HepG2 (cell line): ENCODE data around the gene PGK1. TPM values are rescaled to one million over a fixed set of nuclear protein-coding genes. Genes with fewer than 3 reads are reported as not detected.

ENCODE experiments used
- ATAC-seq: fragments of 200-7000 bp; cut with Tn5 transposase; 3 replicates; pipeline ENCODE4 v1.9.1; 2020; ENCODE audit warnings: mild to moderate bottlenecking, moderate library complexity
- BruUV-seq: library from RNA; stranded (reverse); fragments of 400-500 nt; replicated peaks from 2 replicates; lab custom pipeline; 2021; lab: Mats Ljungman, UMichigan
- CTCF ChIA-PET: fragments of 300-600 bp; formaldehyde crosslinking; extraction: SDS; loops from one replicate; lab custom pipeline; 2021; ENCODE audit warnings: low total read pairs, inconsistent platforms, low intra/inter-chr PET ratio; lab: Yijun Ruan, JAX
- POLR2A ChIA-PET: fragments of 350-600 bp; sonication (Branson Sonifier 250); formaldehyde crosslinking; loops from one replicate; lab custom pipeline; 2020; ENCODE audit warnings: antibody characterized with exemption, inconsistent platforms; lab: Yijun Ruan, JAX
- DNase-seq: peaks from one replicate; pipeline ENCODE4 v3.0.0-alpha.2; 2015; ENCODE audit warnings: low spot score
- FAIRE-seq: peaks from 3 replicates; lab custom pipeline; 2011; peaks lifted over from hg19 to GRCh38; lab: Jason Lieb, UNC
- H2AFZ ChIP-seq: one replicate; pipeline ENCODE4 v1.6.1; 2011; ENCODE audit warnings: low read length, inconsistent platforms
- H3K27ac ChIP-seq: fragments of 300-600 bp; 3 replicates; pipeline ENCODE4 v1.8.0; 2011; ENCODE audit warnings: mixed run types, mild to moderate bottlenecking, mixed read lengths, low read length, inconsistent platforms; ENCODE audit not compliant: insufficient read depth; ENCODE audit errors: extremely low read length
- H3K27me3 ChIP-seq, 2 experiments: fragments of 200-600 bp in 1 of 2; 2 replicates in 1 of 2; 3 replicates in 1 of 2; pipeline versions ENCODE4 v1.6.0 to v1.8.0; 2011; ENCODE audit warnings: low read length in 2 of 2, mild to moderate bottlenecking in 2 of 2, moderate library complexity in 2 of 2, inconsistent platforms in 1 of 2; ENCODE audit not compliant: insufficient read depth in 2 of 2, control insufficient read depth in 1 of 2
- H3K36me3 ChIP-seq, 2 experiments: fragments of 200-600 bp in 1 of 2; replicated peaks in 1 of 2; 2 replicates in 1 of 2; 3 replicates in 1 of 2; pipeline versions ENCODE4 v1.5.1 to v1.8.0; 2011; ENCODE audit warnings: low read length in 2 of 2, inconsistent platforms in 1 of 2; ENCODE audit not compliant: insufficient read depth in 2 of 2, control insufficient read depth in 1 of 2
- H3K4me1 ChIP-seq: 2 replicates; pipeline ENCODE4 v1.5.1; 2012; ENCODE audit warnings: low read length, inconsistent platforms; ENCODE audit not compliant: insufficient read depth
- H3K4me2 ChIP-seq: 2 replicates; pipeline ENCODE4 v1.6.0; 2011; ENCODE audit warnings: low read depth, low read length, inconsistent platforms
- H3K4me3 ChIP-seq, 3 experiments: fragments of 200-600 bp in 1 of 3; sonication (generic), shearing (Covaris generic) in 1 of 3; replicated peaks in 1 of 3; 2 replicates each; pipeline ENCODE4 v1.5.1; 2011 to 2016; ENCODE audit warnings: low read length in 3 of 3, inconsistent platforms in 2 of 3, low read depth in 2 of 3, mild to moderate bottlenecking in 2 of 3, control low read depth in 1 of 3, mixed read lengths in 1 of 3; ENCODE audit not compliant: insufficient read depth in 1 of 3
- H3K79me2 ChIP-seq: one replicate; pipeline ENCODE4 v1.6.1; 2011; ENCODE audit warnings: low read length, inconsistent platforms; ENCODE audit not compliant: insufficient read depth
- H3K9ac ChIP-seq: 2 replicates; pipeline ENCODE4 v1.6.0; 2011; ENCODE audit warnings: mild to moderate bottlenecking, low read depth, low read length, inconsistent platforms; ENCODE audit not compliant: insufficient read depth
- H3K9me3 ChIP-seq: 2 replicates; pipeline ENCODE4 v1.5.1; 2012; ENCODE audit warnings: mild to moderate bottlenecking, low read length
- H4K20me1 ChIP-seq: 2 replicates; pipeline ENCODE4 v1.6.0; 2011; ENCODE audit warnings: inconsistent platforms, mild to moderate bottlenecking, low read length, moderate library complexity; ENCODE audit not compliant: insufficient read depth
- NFIC ChIP-seq: IDR thresholded peaks from 2 replicates; pipeline ENCODE4 v1.6.1; 2012; ENCODE audit warnings: mild to moderate bottlenecking, low read length, inconsistent platforms
- PAF1 ChIP-seq: IDR thresholded peaks from 2 replicates; pipeline ENCODE4 v1.6.1; 2016; ENCODE audit warnings: missing genetic modification reagents, missing compliant biosample characterization
- PAX8 ChIP-seq: sonication (generic); formaldehyde crosslinking; IDR thresholded peaks from 2 replicates; pipeline ENCODE4 v1.8.0; 2022; ENCODE audit warnings: mild to moderate bottlenecking, missing genetic modification reagents, borderline replicate concordance
- POLR2A ChIP-seq, 2 experiments: IDR thresholded peaks; 2 replicates each; pipeline ENCODE4 v1.6.1; 2011; ENCODE audit warnings: low read depth in 2 of 2, low read length in 2 of 2, mild to moderate bottlenecking in 1 of 2, moderate library complexity in 1 of 2; ENCODE audit not compliant: insufficient read depth in 1 of 2
- POLR2AphosphoS5 ChIP-seq: IDR thresholded peaks from 2 replicates; pipeline ENCODE4 v1.6.1; 2012; ENCODE audit warnings: low read depth, low read length
- RBM22 ChIP-seq: fragments of 200-400 bp; formaldehyde crosslinking; optimal IDR thresholded peaks from 2 replicates; pipeline ENCODE3; 2017; ENCODE audit warnings: mild to moderate bottlenecking, low read length, moderate library complexity
- ZNF605 ChIP-seq: sonication (generic); formaldehyde crosslinking; IDR thresholded peaks from 2 replicates; pipeline ENCODE4 v1.8.0; 2022; ENCODE audit warnings: mild to moderate bottlenecking, missing genetic modification reagents
- ZNF609 ChIP-seq: sonication (generic); formaldehyde crosslinking; IDR thresholded peaks from 2 replicates; pipeline ENCODE4 v1.4.0; 2020; ENCODE audit warnings: mild to moderate bottlenecking, missing genetic modification reagents, borderline replicate concordance
- in situ Hi-C: cut with HindIII; loops from 2 replicates; pipeline ENCODE4 v1.10.0; 2017; ENCODE audit warnings: low pct_unique_long_range_greater_than_20kb; ENCODE audit not compliant: extremely low pct_ligation_motif_present
- intact Hi-C: fragments of 100-400 bp; cut with micrococcal nuclease; formaldehyde crosslinking; loops from one replicate; pipeline ENCODE4 v1.10.0; 2022; ENCODE audit not compliant: unreplicated experiment
- polyA plus RNA-seq, 8 experiments: library from polyadenylated mRNA; depleted of rRNA in 3 of 8; stranded (reverse) in 7 of 8; unstranded in 1 of 8; fragments of >200 nt; fragmentation: Illumina TruSeq in 4 of 8; extraction: Trizol in 4 of 8; gene quantifications; 2 replicates each; pipeline versions ENCODE4 v1.2.1 to v1.2.3, GENCODE V29; 2011 to 2016; ENCODE audit warnings: low read depth in 4 of 8, missing spikeins in 1 of 8, mixed read lengths in 1 of 8; ENCODE audit not compliant: insufficient read depth in 1 of 8
- total RNA-seq, 5 experiments: library from RNA; depleted of rRNA; stranded (reverse); fragments of >200 nt; fragmentation: Illumina TruSeq; extraction: Trizol; gene quantifications; 2 replicates each; pipeline ENCODE4 v1.2.3, GENCODE V29; 2016; ENCODE audit warnings: low read depth in 1 of 5

Gene PGK1
- total and polyA plus RNA-seq, 2 of the 13 experiments (the other 11 are each of a cell fraction or from before 2014, with no cell fraction given): 325 to 1,274 TPM

GRCh38 chrX:78129714-78130113 is 25.7 kb downstream of the PGK1 start:
- no peak overlapping the region for H3K27ac ChIP-seq
- TF ChIP-seq RBM22 (peak; percentile 18), PAF1 (CRISPR knock-in tag) (peak; percentile 91), PAX8 (no peak), ZNF605 (CRISPR knock-in tag) (no peak), ZNF609 (no peak), POLR2AphosphoS5 (peak; percentile 66), POLR2A (IDR thresholded peaks at IDR 0.05; ENCODE audit: insufficient read depth in 1 of 2, low read depth in 2 of 2, low read length in 2 of 2) (peak in 1 of 2 experiments; percentile 56; a peak in 1 of 4 replicates), NFIC (no peak)
- TF ChIP-seq, all 625 proteins: peak for 4
- FAIRE-seq (no peak), ATAC-seq (no peak), DNase-seq (no peak)
- H3K27me3 ChIP-seq: no peaks in the 10 kb centered on the region
- H3K4me3 ChIP-seq: no peak overlapping the region
- H4K20me1 ChIP-seq: peaks cover 38% of the 10 kb centered on the region
- in situ Hi-C loops (no loop called here), intact Hi-C loops (no loop called here)
- H3K9ac ChIP-seq: no peak overlapping the region
- no peaks in the 10 kb centered on the region for H3K4me1 ChIP-seq
- no peak overlapping the region for H3K4me2 ChIP-seq
- POLR2A ChIA-PET: interaction anchor here (1.6 kb wide), 1 partner anchor 10 kb away, joined by 7 read pairs; the partner anchor contains the start of gene TAF9B
- H2AFZ ChIP-seq: no peak overlapping the region
- BruUV-seq: no TSS peak
- no peaks in the 10 kb centered on the region for H3K79me2 ChIP-seq
- peaks cover 2 to 17% of the 10 kb centered on the region in 2 experiments; a peak in 4 of 5 replicates for H3K36me3 ChIP-seq
- CTCF ChIA-PET: no interaction called here
- H3K9me3 ChIP-seq: no peaks in the 10 kb centered on the region
